Glomerular visceral epithelial cell (primary cell): ENCODE data around the gene COMT.

ENCODE experiments used
- DNase-seq: peaks from one replicate; pipeline ENCODE4 v3.0.0-alpha.2; 2016; ENCODE audit errors: extremely low spot score

COMT gene

GRCh38 chr22:20011993-20012740 lies 70.6 kb downstream of the COMT start:
- no peak for DNase-seq

- DNase-seq = no peak
These were observed 71.3 kb downstream of the COMT start for GRCh38 chr22:20012741-20013331.

- peak; percentile 31 for DNase-seq
These were observed 71.9 kb downstream of the COMT start for GRCh38 chr22:20013382-20013871.

- DNase-seq = no peak
These were observed 73.1 kb downstream of the COMT start for GRCh38 chr22:20014526-20015186.

GRCh38 chr22:20015187-20015625 lies 73.6 kb downstream of the COMT start:
- no peak for DNase-seq

- peak; percentile 16 for DNase-seq
These were observed 74.6 kb downstream of the COMT start for GRCh38 chr22:20015971-20016733.

GRCh38 chr22:20016734-20017621 lies 75.4 kb downstream of the COMT start, which contains the start of gene ARVCF:
TSS of gene ARVCF (minus strand) at chr22:20016823. CDS start at chr22:19990794, 26,029 bp downstream.
- DNase-seq = peak; percentile 87

GRCh38 chr22:20017622-20017958 lies 76.0 kb downstream of the COMT start:
- DNase-seq = no peak

- DNase-seq = no peak
These were observed 76.4 kb downstream of the COMT start for GRCh38 chr22:20018001-20018400.
